Lung (tissue), 12 donors: ENCODE measurements around the gene CRYGN. TPM values are rescaled to one million over a fixed set of nuclear protein-coding genes. Genes with fewer than 3 reads are reported as not detected.

Experiments used
- ATAC-seq: fragments of 200-7000 bp; cut with Tn5 transposase; one replicate; pipeline ENCODE4 v1.9.1; 2020; ENCODE audit warnings: moderate number of reproducible peaks; ENCODE audit not compliant: insufficient read depth, low FRiP score
- DNase-seq, 3 donors: peaks; one replicate each; pipeline ENCODE4 v3.0.0-alpha.2; 2013 to 2017
- H3K27ac ChIP-seq, 2 donors: one replicate each; pipeline ENCODE4 v1.5.1; 2013; ENCODE audit warnings: mild to moderate bottlenecking in 2 of 2, moderate library complexity in 2 of 2, control low read depth in 1 of 2, inconsistent platforms in 1 of 2, low read depth in 1 of 2, low read length in 1 of 2
- H3K27me3 ChIP-seq, 3 donors: one replicate each; pipeline ENCODE4 v1.5.1; 2013; ENCODE audit warnings: low read length in 2 of 3; ENCODE audit not compliant: control insufficient read depth in 3 of 3, insufficient read depth in 3 of 3
- H3K36me3 ChIP-seq, 4 donors: one replicate each; pipeline ENCODE4 v1.5.1; 2013; ENCODE audit warnings: low read length in 4 of 4, mild to moderate bottlenecking in 1 of 4, moderate library complexity in 1 of 4; ENCODE audit not compliant: control insufficient read depth in 4 of 4, insufficient read depth in 4 of 4
- H3K4me1 ChIP-seq, 5 donors: one replicate each; pipeline ENCODE4 v1.5.1; 2013; ENCODE audit warnings: low read length in 5 of 5, mild to moderate bottlenecking in 2 of 5, moderate library complexity in 1 of 5; ENCODE audit not compliant: control insufficient read depth in 5 of 5, insufficient read depth in 5 of 5
- H3K4me3 ChIP-seq: one replicate; pipeline ENCODE4 v1.5.1; 2013; ENCODE audit warnings: mild to moderate bottlenecking, control low read depth, moderate library complexity
- H3K9ac ChIP-seq, 2 donors: one replicate each; pipeline ENCODE4 v1.5.1; 2013; ENCODE audit warnings: low read length in 2 of 2, control low read depth in 1 of 2; ENCODE audit not compliant: insufficient read depth in 1 of 2
- H3K9me3 ChIP-seq, 4 donors: one replicate each; pipeline ENCODE4 v1.5.1; 2013; ENCODE audit warnings: low read length in 3 of 4, mild to moderate bottlenecking in 1 of 4, moderate library complexity in 1 of 4; ENCODE audit not compliant: control insufficient read depth in 4 of 4, insufficient read depth in 3 of 4
- CTCF ChIP-seq: IDR thresholded peaks from 2 replicates; pipeline ENCODE4 v1.5.1; 2012; ENCODE audit warnings: mild to moderate bottlenecking; ENCODE audit errors: control extremely low read depth, extremely low read depth
- WGBS, 2 donors: extraction: QIAGEN DNeasy Blood & Tissue Kit; methylation state at CpG; one replicate each; pipeline ENCODE4 v1.1.7; 2013; 5-methylcytosine and 5-hydroxymethylcytosine counted together
- polyA plus RNA-seq, 2 donors: library from polyadenylated mRNA; stranded (reverse); fragments of 200-250 nt; gene quantifications; one replicate each; pipeline ENCODE4 v1.2.1, GENCODE V29; 2013
- total RNA-seq, 2 donors: library from RNA; depleted of rRNA in 1 of 2; stranded (reverse); fragments of >200 nt in 1 of 2; gene quantifications; one replicate each; pipeline ENCODE4 v1.2.1, GENCODE V29; 2014 to 2021
- donor health status: control.
- donor health status: control.
- donor health status: Bipolar disorder and iron deficiency.
- donor health status: healthy.
- donor health status: DM: yes; HTN: yes; CAD: no.

CRYGN gene
- total and polyA plus RNA-seq, 4 donors = 0.07 to 0.34 (median 0.28) TPM; not detected in 1

DNA sequence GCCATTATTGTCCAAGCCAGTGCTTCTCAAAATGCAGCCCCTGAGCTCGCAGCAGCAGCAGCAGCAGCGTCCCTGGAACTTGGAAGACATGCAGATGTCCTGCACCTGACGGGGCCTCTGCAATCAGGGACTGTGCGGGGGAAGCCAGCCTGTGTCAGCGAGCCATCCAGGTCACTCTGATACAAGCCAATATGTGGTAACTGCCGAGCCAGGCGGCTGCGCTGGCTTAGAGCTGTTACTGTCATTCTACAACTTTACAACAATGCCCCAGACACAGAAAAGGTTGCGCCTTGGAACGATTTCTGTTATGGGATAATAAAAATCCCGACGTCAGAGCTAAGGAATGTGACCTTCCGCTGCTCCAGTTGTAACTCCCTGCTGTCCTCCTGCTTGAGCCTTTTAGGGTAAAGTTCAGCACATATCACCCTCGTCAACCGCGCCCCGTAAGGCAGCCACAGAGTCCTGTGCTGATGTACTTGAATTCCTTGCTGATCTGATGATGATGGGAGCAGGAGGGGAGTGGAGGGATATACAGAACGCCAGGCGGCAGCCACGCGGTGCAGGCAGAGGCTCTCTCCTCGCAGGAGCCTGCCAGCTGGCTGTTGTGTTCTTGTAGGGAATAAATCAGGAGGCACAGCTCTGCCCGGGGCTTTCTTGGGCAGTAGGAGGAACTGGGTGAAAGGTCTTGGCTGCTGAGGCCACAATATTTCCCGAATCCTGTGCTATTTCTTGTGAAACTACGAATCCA lies 20.0 kb upstream of the CRYGN start:
- no peak overlapping the region for H3K4me3 ChIP-seq

GRCh38 chr7:151457534-151457933 lies 17.6 kb upstream of the CRYGN start:
- no peak for DNase-seq
- H3K27me3 ChIP-seq = no peaks in the 10 kb centered on the region
- no peak overlapping the region for H3K4me3 ChIP-seq
- TF ChIP-seq CTCF = no peak
- no peaks in the 10 kb centered on the region for H3K36me3 ChIP-seq
- H3K9me3 ChIP-seq = peaks cover 0 to 5% (median 0%) of the 10 kb centered on the region in 4 donors
- H3K9ac ChIP-seq = no peak overlapping the region
- H3K27ac ChIP-seq = no peak overlapping the region
- ATAC-seq = no peak
- H3K4me1 ChIP-seq = peaks cover 0 to 17% (median 13%) of the 10 kb centered on the region in 5 donors
- WGBS, 2 donors = 95 to 97% methylated on average over 6 of the region's 6 CpGs

More for the DNA sequence above, 20.0 kb upstream of the CRYGN start:
- 15 to 30% methylated on average over 25 of the region's 25 CpGs for WGBS, 2 donors
- DNase-seq (peak; percentile 88 to 92 (median 90)), ATAC-seq (peak; percentile 81)
- Histone ChIP-seq H3K9ac (peak overlapping the region in 1 of 2 donors; percentile 36), H3K36me3 (peaks cover 0 to 8% (median 5%) of the 10 kb centered on the region in 4 donors), H3K4me1 (peaks cover 0 to 17% (median 13%) of the 10 kb centered on the region in 5 donors), H3K27me3 (no peaks in the 10 kb centered on the region), H3K9me3 (peaks cover 0 to 7% (median under 1%) of the 10 kb centered on the region in 4 donors), H3K27ac (peak overlapping the region; percentile 63 to 78)
- no peak for TF ChIP-seq CTCF

GRCh38 chr7:151456782-151457181 lies 16.8 kb upstream of the CRYGN start:
- WGBS, 2 donors = 66 to 76% methylated on average over 4 of the region's 4 CpGs
- Histone ChIP-seq H3K4me3 (no peak overlapping the region), H3K27me3 (peaks cover 0 to under 1% (median 0%) of the 10 kb centered on the region in 3 donors), H3K9ac (no peak overlapping the region), H3K4me1 (peaks cover 0 to 17% (median 13%) of the 10 kb centered on the region in 5 donors), H3K9me3 (no peaks in the 10 kb centered on the region), H3K36me3 (no peaks in the 10 kb centered on the region), H3K27ac (no peak overlapping the region)
- TF ChIP-seq CTCF = no peak
- DNase-seq (no peak), ATAC-seq (no peak)
